ENCODE data around the gene C1orf56. TPM values are rescaled to one million over a fixed set of nuclear protein-coding genes. Genes with fewer than 3 reads are reported as not detected.

Gene C1orf56
- total and polyA plus RNA-seq, 2 donors (not counting 3 experiments of a cell fraction or from before 2014, with no cell fraction given) = 3.0 to 3.5 TPM

- peak overlapping the region; percentile 35 to 51 (median 43) for H3K4me3 ChIP-seq (replicated peaks in 1 of 3; ENCODE audit: insufficient read depth in 1 of 3, low read depth in 1 of 3, low read length in 3 of 3)
- H3K4me1 ChIP-seq (ENCODE audit: control insufficient read depth, extremely low read depth, insufficient read depth, low read length) = peaks cover 28% of the 10 kb centered on the region
- no peak for FAIRE-seq
- peak overlapping the region; percentile 87 for H3K4me2 ChIP-seq (ENCODE audit: insufficient read depth, low read length)
- H3K9ac ChIP-seq (replicated peaks; ENCODE audit: extremely low read depth, insufficient read depth, low read length) = peak overlapping the region; percentile 89
- no TSS peak for BruUV-seq (replicated peaks)
- no peaks in the 10 kb centered on the region for H3K9me3 ChIP-seq (replicated peaks; ENCODE audit: control insufficient read depth, insufficient read depth, low read length)
- intact Hi-C loops (cut with micrococcal nuclease) (loop anchor here (1.0 kb wide), 1 partner anchor 27 kb away; no protein-coding TSS in a partner anchor), dilution Hi-C loops (cut with MboI; ENCODE audit: extremely low pct_ligation_motif_present, low sequenced_read_pairs) (no loop called here)
- no peaks in the 10 kb centered on the region for H4K20me1 ChIP-seq (replicated peaks; ENCODE audit: control insufficient read depth, extremely low read depth, insufficient read depth, low read length)
- ChIA-PET CTCF (interaction anchor here (0.9 to 3.7 kb wide), 31 partner anchors 9 to 447 kb away, joined by 3 to 127 read pairs (median 5); partner anchors contain the start of genes ANXA9, C1orf56, CDC42SE1 and CERS2), POLR2A (interaction anchor here (0.6 to 1.7 kb wide), 6 partner anchors 8 to 64 kb away, joined by 3 to 6 read pairs (median 4); no protein-coding TSS in a partner anchor)
- no peaks in the 10 kb centered on the region for H3K27me3 ChIP-seq (ENCODE audit: control insufficient read depth in 2 of 2, insufficient read depth in 2 of 2, low read length in 2 of 2)
- no peaks in the 10 kb centered on the region for H3K79me2 ChIP-seq (ENCODE audit: control insufficient read depth, insufficient read depth, low read length)
- no peak overlapping the region for H3K27ac ChIP-seq (ENCODE audit: insufficient read depth, low read depth, low read length)
- TF ChIP-seq JUN (IDR thresholded peaks at IDR 0.05; ENCODE audit: borderline replicate concordance, insufficient read depth, insufficient read length, low read depth) = no peak
- TF ChIP-seq MYC (IDR thresholded peaks at IDR 0.05; ENCODE audit: low read depth, low read length) = no peak
- TF ChIP-seq POLR2A (IDR thresholded peaks at IDR 0.05; ENCODE audit: low read depth, low read length) = no peak
- no peak for TF ChIP-seq MAX (IDR thresholded peaks at IDR 0.05; ENCODE audit: insufficient read depth, insufficient read length)
- no peak for TF ChIP-seq EZH2 (IDR thresholded peaks at IDR 0.05; ENCODE audit: borderline replicate concordance, low read depth, low read length, severe bottlenecking)
- no peak for TF ChIP-seq GATA2 (IDR thresholded peaks at IDR 0.05; ENCODE audit: insufficient read depth, insufficient read length, low read depth, low read length)
- no peak for TF ChIP-seq POLR2AphosphoS5 (IDR thresholded peaks at IDR 0.05; ENCODE audit: insufficient read depth, low read depth, low read length)
- no peak for TF ChIP-seq FOS (IDR thresholded peaks at IDR 0.05; ENCODE audit: borderline replicate concordance, insufficient read depth, low read length)
- TF ChIP-seq CTCF (IDR thresholded peaks at IDR 0.05; ENCODE audit: extremely low read depth in 1 of 2, insufficient read depth in 1 of 2, low read depth in 1 of 2, low read length in 2 of 2) = no peak
- no peaks in the 10 kb centered on the region for H3K9me1 ChIP-seq (replicated peaks; ENCODE audit: control insufficient read depth, extremely low read depth, insufficient read depth, low read length)
- DNase-seq (ENCODE audit: low read depth, low spot score) = peak; percentile 25
- no peaks in the 10 kb centered on the region for H3K36me3 ChIP-seq (ENCODE audit: control insufficient read depth in 2 of 2, extremely low read depth in 1 of 2, insufficient read depth in 2 of 2, low read length in 2 of 2)
- peak overlapping the region; percentile 95 for H2AFZ ChIP-seq (ENCODE audit: low read depth, low read length)
These were observed 41.7 kb upstream of the C1orf56 start for GRCh38 chr1:151005729-151006319.

Measured in endothelial cell of umbilical vein (primary cell).